ENCODE data around the gene MBTPS1. TPM values are rescaled to one million over a fixed set of nuclear protein-coding genes. Genes with fewer than 3 reads are reported as not detected.
A peak's percentile ranks its signal among the peaks of the same experiment; 100 is the strongest.

The MBTPS1 gene
- total and polyA plus RNA-seq, 3 experiments from 2014 or later: 38.3 to 64.7 (median 45.0) TPM

DNA sequence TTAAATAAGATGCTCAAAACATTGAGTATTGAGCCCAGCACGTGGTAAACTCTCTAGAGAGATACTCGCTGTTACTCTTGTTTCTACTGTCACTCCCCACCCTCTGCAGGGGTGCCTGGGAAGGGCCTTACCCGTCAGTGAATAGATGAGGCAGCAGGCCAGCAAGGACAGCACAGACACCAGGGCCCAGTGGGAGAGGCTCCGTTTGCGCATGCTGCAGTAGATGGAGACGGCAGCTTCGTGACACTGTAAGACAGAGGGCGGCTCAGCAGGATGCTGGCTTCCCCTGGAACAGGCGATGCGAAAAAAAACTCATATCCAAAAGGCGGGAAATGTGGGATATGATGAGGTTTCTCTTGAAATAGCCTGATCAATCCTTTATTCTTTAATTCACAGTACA, 94.1 kb downstream of the MBTPS1 start:
- no peaks in the 10 kb centered on the region for H3K36me3 ChIP-seq (ENCODE audit: insufficient read depth, low read length)
- H3K27me3 ChIP-seq (ENCODE audit: insufficient read depth, low read length, poor library complexity, severe bottlenecking): no peaks in the 10 kb centered on the region
- peaks cover 0 to 4% (median 0%) of the 10 kb centered on the region in 3 donors for H3K36me3 Mint-ChIP-seq
- H3K27ac ChIP-seq (ENCODE audit: low read depth, low read length): no peak overlapping the region
- CTCF ChIA-PET: no interaction called here
- no peak for DNase-seq
- no peak overlapping the region for H3K4me3 ChIP-seq (ENCODE audit: low read length)
- H3K9me3 ChIP-seq (ENCODE audit: low read length): no peaks in the 10 kb centered on the region
- no peaks in the 10 kb centered on the region for H3K4me1 ChIP-seq (ENCODE audit: insufficient read depth, low read length)
- peaks cover 9 to 16% (median 12%) of the 10 kb centered on the region in 5 donors for H3K9me3 Mint-ChIP-seq
- H3K4me3 Mint-ChIP-seq: no peak overlapping the region
- no peak overlapping the region for H3K27ac Mint-ChIP-seq
- POLR2A ChIA-PET: no interaction called here
- no peaks in the 10 kb centered on the region for H3K4me1 Mint-ChIP-seq
- peaks cover 10 to 34% of the 10 kb centered on the region in 2 donors for H3K27me3 Mint-ChIP-seq

DNA sequence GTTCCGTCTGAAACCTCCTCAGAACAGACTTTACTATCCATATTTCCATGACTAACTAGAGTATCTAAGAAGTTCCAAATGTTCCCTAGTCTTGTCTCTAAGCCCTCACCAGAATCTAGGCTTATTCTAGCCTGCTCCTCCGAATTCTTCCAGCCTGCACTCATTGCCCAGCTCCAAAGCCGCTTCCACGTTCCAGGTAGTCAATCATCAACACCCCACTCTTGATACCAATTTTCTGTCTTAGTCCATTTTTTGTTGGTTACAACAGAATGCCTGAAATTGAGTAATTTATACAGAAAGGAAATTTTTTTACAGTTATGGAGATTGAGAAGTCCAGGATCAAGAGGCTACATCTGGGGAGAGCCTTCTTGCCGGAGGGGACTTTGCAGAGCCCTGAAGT, 95.3 kb downstream of the MBTPS1 start:
- Histone ChIP-seq H3K4me3 (ENCODE audit: low read length) (no peak overlapping the region), H3K9me3 (ENCODE audit: low read length) (no peaks in the 10 kb centered on the region), H3K27ac (ENCODE audit: low read depth, low read length) (no peak overlapping the region), H3K36me3 (ENCODE audit: insufficient read depth, low read length) (no peaks in the 10 kb centered on the region), H3K27me3 (ENCODE audit: insufficient read depth, low read length, poor library complexity, severe bottlenecking) (no peaks in the 10 kb centered on the region), H3K4me1 (ENCODE audit: insufficient read depth, low read length) (no peaks in the 10 kb centered on the region)
- peaks cover 9 to 16% (median 12%) of the 10 kb centered on the region in 5 donors for H3K9me3 Mint-ChIP-seq
- H3K27me3 Mint-ChIP-seq: peaks cover 10 to 28% of the 10 kb centered on the region in 2 donors
- DNase-seq: no peak
- H3K27ac Mint-ChIP-seq: no peak overlapping the region
- no peak overlapping the region for H3K4me3 Mint-ChIP-seq
- ChIA-PET POLR2A (no interaction called here), CTCF (no interaction called here)
- peaks cover 0 to 4% (median 0%) of the 10 kb centered on the region in 3 donors for H3K36me3 Mint-ChIP-seq
- H3K4me1 Mint-ChIP-seq: no peaks in the 10 kb centered on the region

DNA sequence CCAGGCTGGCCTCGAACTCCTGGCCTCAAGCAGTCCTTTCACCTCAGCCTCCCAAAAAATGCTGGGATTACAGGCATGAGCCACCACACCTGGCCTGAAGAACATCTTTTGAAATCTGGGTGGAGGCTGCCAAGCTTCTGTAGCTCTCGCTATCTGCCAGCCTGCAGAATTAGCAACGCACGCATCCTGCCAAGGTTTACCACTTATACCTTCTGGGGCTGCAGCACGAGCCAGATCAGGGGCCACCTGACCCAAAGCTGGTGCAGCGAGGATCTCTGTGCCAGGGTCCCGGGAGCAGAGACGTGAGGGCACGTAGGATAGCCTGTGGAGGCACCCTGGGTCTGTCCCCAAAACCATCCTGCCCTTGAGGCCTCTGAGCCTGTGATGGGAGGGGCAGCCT, 96.4 kb downstream of the MBTPS1 start:
- no peak overlapping the region for H3K27ac Mint-ChIP-seq
- ChIA-PET CTCF (no interaction called here), POLR2A (no interaction called here)
- peaks cover 0 to 4% (median 0%) of the 10 kb centered on the region in 3 donors for H3K36me3 Mint-ChIP-seq
- Histone ChIP-seq H3K27ac (ENCODE audit: low read depth, low read length) (no peak overlapping the region), H3K4me3 (ENCODE audit: low read length) (no peak overlapping the region), H3K4me1 (ENCODE audit: insufficient read depth, low read length) (no peaks in the 10 kb centered on the region), H3K9me3 (ENCODE audit: low read length) (no peaks in the 10 kb centered on the region), H3K27me3 (ENCODE audit: insufficient read depth, low read length, poor library complexity, severe bottlenecking) (no peaks in the 10 kb centered on the region), H3K36me3 (ENCODE audit: insufficient read depth, low read length) (no peaks in the 10 kb centered on the region)
- no peak for DNase-seq
- H3K4me1 Mint-ChIP-seq: no peaks in the 10 kb centered on the region
- peaks cover 9 to 16% (median 12%) of the 10 kb centered on the region in 5 donors for H3K9me3 Mint-ChIP-seq
- H3K27me3 Mint-ChIP-seq: peaks cover 10 to 30% of the 10 kb centered on the region in 2 donors
- no peak overlapping the region for H3K4me3 Mint-ChIP-seq

DNA sequence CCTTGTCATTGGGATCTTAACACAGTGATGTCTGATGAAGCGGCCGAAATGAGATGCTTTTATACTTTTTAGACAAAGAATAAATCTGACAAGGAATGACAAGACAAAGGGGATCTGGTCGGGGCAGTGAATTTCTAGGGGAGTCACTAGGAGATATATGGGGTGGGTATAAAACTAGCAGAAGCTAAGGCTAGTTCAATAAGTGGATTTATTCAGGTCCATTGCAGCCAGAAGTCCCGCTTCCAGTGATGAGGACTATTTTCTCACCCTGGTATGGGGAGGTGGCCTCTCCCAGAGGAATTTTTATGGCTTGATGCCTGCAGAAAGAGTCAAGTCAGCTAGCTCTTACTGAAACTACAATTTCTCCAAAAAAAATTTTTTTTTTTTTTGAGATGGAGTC, 98.0 kb downstream of the MBTPS1 start:
- Histone ChIP-seq H3K36me3 (ENCODE audit: insufficient read depth, low read length) (no peaks in the 10 kb centered on the region), H3K27ac (ENCODE audit: low read depth, low read length) (no peak overlapping the region), H3K4me3 (ENCODE audit: low read length) (no peak overlapping the region), H3K4me1 (ENCODE audit: insufficient read depth, low read length) (no peaks in the 10 kb centered on the region), H3K9me3 (ENCODE audit: low read length) (no peaks in the 10 kb centered on the region), H3K27me3 (ENCODE audit: insufficient read depth, low read length, poor library complexity, severe bottlenecking) (no peaks in the 10 kb centered on the region)
- H3K27ac Mint-ChIP-seq: no peak overlapping the region
- POLR2A ChIA-PET: no interaction called here
- peaks cover 10 to 16% (median 14%) of the 10 kb centered on the region in 5 donors for H3K9me3 Mint-ChIP-seq
- DNase-seq: no peak
- H3K4me1 Mint-ChIP-seq: peaks cover 9 to 10% (median 9%) of the 10 kb centered on the region in 3 donors
- CTCF ChIA-PET: interaction anchor here (0.7 kb wide), 1 partner anchor 242 kb away, joined by 3 read pairs; no protein-coding TSS in a partner anchor
- H3K36me3 Mint-ChIP-seq: peaks cover 0 to 4% (median 0%) of the 10 kb centered on the region in 3 donors
- no peak overlapping the region for H3K4me3 Mint-ChIP-seq
- H3K27me3 Mint-ChIP-seq: peaks cover 10 to 30% of the 10 kb centered on the region in 2 donors

DNA sequence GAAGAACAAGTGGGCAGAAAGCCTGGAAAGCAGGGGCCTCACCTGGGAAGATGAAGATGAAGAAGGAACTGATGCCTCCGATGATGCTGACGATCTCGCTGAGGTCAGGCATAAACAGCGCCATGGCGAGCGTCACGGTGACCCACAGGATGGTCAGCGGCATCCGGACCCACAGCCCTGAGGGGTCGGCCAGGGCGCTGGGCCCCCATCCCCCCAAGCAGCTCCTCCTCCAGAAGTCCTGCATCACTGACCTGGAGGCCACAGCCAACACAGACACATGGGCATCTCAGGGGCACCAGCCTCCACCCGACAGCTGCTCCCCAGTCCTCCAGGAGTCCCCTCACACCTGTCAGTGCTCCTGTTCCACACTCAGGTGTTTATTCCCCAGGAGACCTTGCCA, 100.3 kb downstream of the MBTPS1 start:
- H3K27ac ChIP-seq (ENCODE audit: low read depth, low read length): no peak overlapping the region
- H3K27me3 ChIP-seq (ENCODE audit: insufficient read depth, low read length, poor library complexity, severe bottlenecking): no peaks in the 10 kb centered on the region
- H3K36me3 ChIP-seq (ENCODE audit: insufficient read depth, low read length): no peaks in the 10 kb centered on the region
- peaks cover 5 to 16% of the 10 kb centered on the region in 2 donors for H3K27me3 Mint-ChIP-seq
- DNase-seq: no peak
- H3K4me3 ChIP-seq (ENCODE audit: low read length): no peak overlapping the region
- H3K9me3 ChIP-seq (ENCODE audit: low read length): no peaks in the 10 kb centered on the region
- CTCF ChIA-PET: no interaction called here
- peaks cover 0 to 3% (median 0%) of the 10 kb centered on the region in 3 donors for H3K36me3 Mint-ChIP-seq
- H3K27ac Mint-ChIP-seq: no peak overlapping the region
- POLR2A ChIA-PET: no interaction called here
- no peaks in the 10 kb centered on the region for H3K4me1 ChIP-seq (ENCODE audit: insufficient read depth, low read length)
- H3K4me3 Mint-ChIP-seq: no peak overlapping the region
- peaks cover 5 to 10% (median 8%) of the 10 kb centered on the region in 5 donors for H3K9me3 Mint-ChIP-seq
- peaks cover 9 to 10% (median 9%) of the 10 kb centered on the region in 3 donors for H3K4me1 Mint-ChIP-seq

DNA sequence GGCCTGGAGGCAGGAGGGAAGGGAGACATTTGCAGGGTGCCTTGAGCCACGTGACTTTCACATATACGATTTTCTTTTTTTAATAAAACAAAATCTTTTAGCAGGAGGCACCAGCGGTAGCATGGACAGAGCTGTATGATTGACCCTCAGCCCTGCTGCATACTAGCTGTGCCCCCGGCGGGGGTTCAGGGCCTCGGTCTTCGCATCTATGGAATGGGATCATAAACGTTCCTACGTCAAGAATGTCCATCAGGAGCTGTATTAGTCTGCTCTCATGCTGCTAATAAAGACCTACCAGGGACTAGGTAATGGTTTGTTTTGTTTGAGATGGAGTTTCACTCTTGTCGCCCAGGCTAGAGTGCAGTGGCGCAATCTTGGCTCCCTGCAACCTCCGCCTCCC, 101.3 kb downstream of the MBTPS1 start:
- ChIA-PET CTCF (no interaction called here), POLR2A (no interaction called here)
- Histone ChIP-seq H3K27ac (ENCODE audit: low read depth, low read length) (no peak overlapping the region), H3K9me3 (ENCODE audit: low read length) (no peaks in the 10 kb centered on the region), H3K27me3 (ENCODE audit: insufficient read depth, low read length, poor library complexity, severe bottlenecking) (no peaks in the 10 kb centered on the region), H3K4me3 (ENCODE audit: low read length) (no peak overlapping the region), H3K36me3 (ENCODE audit: insufficient read depth, low read length) (no peaks in the 10 kb centered on the region), H3K4me1 (ENCODE audit: insufficient read depth, low read length) (no peaks in the 10 kb centered on the region)
- DNase-seq: no peak
- Mint-ChIP-seq H3K4me1 (peaks cover 9 to 10% (median 9%) of the 10 kb centered on the region in 3 donors), H3K4me3 (no peak overlapping the region), H3K9me3 (peaks cover 0 to 6% (median 4%) of the 10 kb centered on the region in 5 donors), H3K36me3 (no peaks in the 10 kb centered on the region), H3K27ac (no peak overlapping the region), H3K27me3 (peaks cover 3 to 14% of the 10 kb centered on the region in 2 donors)

DNA sequence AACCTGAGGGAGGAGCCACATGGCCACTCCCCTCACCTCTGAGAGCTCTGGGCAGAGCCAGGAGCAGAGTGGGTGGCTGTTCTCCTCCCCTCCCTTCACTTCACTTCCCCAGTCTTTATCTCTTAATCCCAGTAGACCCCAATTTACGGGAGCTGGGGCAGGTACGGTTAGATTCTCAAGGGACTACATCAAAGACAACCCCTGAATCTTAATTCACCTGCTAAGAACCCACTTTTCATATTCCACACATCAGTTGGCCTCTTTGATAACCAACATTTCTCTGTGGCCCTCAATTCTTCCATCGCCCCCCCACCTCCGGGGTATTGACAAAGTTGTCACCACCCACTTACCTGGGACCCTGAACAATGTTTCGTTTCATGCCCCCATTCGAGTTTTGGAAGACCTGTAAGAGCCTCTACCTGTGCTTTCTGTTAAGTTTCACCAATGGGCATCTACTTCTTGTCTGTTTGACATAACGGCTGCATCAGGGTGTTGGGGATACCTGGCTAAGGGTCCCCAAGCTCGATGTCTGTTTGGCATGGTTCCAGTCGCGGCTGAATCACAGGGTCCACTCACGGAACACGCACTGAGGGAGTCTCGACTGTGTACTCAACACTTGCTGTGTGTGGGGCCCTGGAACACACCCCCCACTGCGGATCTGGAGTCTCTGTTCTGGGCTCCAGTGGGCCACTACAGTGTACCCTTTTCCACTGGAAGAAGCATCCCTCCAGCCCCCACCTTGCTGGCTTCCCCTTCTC, 102.0 kb downstream of the MBTPS1 start:
- H3K9me3 ChIP-seq (ENCODE audit: low read length): no peaks in the 10 kb centered on the region
- CTCF ChIA-PET: no interaction called here
- H3K4me3 ChIP-seq (ENCODE audit: low read length): no peak overlapping the region
- Mint-ChIP-seq H3K4me1 (peaks cover 9 to 10% (median 9%) of the 10 kb centered on the region in 3 donors), H3K27me3 (peaks cover 3 to 13% of the 10 kb centered on the region in 2 donors), H3K9me3 (peaks cover 0 to 6% (median 4%) of the 10 kb centered on the region in 5 donors), H3K27ac (peak overlapping the region in 1 of 8 donors; percentile 71), H3K36me3 (no peaks in the 10 kb centered on the region), H3K4me3 (peak overlapping the region in 1 of 7 donors; percentile 63)
- no peaks in the 10 kb centered on the region for H3K4me1 ChIP-seq (ENCODE audit: insufficient read depth, low read length)
- H3K36me3 ChIP-seq (ENCODE audit: insufficient read depth, low read length): no peaks in the 10 kb centered on the region
- H3K27me3 ChIP-seq (ENCODE audit: insufficient read depth, low read length, poor library complexity, severe bottlenecking): no peaks in the 10 kb centered on the region
- H3K27ac ChIP-seq (ENCODE audit: low read depth, low read length): no peak overlapping the region
- DNase-seq: no peak
- POLR2A ChIA-PET: no interaction called here

DNA sequence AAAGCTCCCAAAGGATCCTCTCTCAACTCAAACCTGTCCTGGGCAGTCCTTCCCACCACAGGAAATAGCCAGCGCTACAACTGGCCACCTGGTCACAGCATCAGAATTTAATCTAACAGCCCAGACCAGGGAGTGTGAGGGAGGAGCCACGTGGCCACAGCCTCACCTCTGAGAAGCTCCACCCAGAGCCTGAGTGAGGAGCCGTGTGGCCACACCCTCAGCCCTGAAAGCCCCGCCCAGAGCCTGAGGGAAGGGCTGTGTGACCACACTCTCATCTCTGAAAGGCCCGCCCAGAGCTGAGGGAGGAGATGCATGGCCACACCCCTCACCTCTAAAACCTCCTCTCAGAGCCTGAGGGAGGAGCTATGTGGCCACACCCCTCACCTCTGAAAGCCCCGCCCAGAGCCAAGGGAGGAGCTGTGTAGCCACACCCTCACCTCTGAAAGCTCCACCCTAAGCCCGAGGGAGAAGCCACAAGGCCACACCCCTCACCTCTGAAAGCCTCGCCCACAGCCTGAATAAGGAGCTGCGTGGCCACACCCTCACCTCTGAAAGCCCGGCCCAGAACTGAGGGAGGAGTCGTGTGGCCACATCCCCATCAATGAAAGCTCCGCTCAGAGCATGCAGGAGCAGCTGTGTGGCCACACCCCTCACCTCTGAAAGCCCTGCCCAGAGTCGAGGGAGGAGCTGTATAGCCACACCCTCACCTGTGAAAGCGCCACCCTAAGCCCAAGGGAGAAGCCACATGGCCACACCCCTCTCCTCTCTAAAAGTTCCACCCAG, 102.8 kb downstream of the MBTPS1 start:
- no peaks in the 10 kb centered on the region for H3K36me3 Mint-ChIP-seq
- Histone ChIP-seq H3K9me3 (ENCODE audit: low read length) (no peaks in the 10 kb centered on the region), H3K4me1 (ENCODE audit: insufficient read depth, low read length) (no peaks in the 10 kb centered on the region), H3K27me3 (ENCODE audit: insufficient read depth, low read length, poor library complexity, severe bottlenecking) (no peaks in the 10 kb centered on the region), H3K27ac (ENCODE audit: low read depth, low read length) (no peak overlapping the region), H3K4me3 (ENCODE audit: low read length) (no peak overlapping the region), H3K36me3 (ENCODE audit: insufficient read depth, low read length) (no peaks in the 10 kb centered on the region)
- no peak overlapping the region for H3K27ac Mint-ChIP-seq
- peaks cover 3 to 13% of the 10 kb centered on the region in 2 donors for H3K27me3 Mint-ChIP-seq
- peak in 3 of 5 donors; percentile 4 to 36 (median 29) for DNase-seq
- ChIA-PET POLR2A (no interaction called here), CTCF (no interaction called here)
- H3K4me1 Mint-ChIP-seq: peaks cover 9 to 10% (median 9%) of the 10 kb centered on the region in 3 donors
- H3K4me3 Mint-ChIP-seq: no peak overlapping the region
- peaks cover 0 to 4% (median 0%) of the 10 kb centered on the region in 5 donors for H3K9me3 Mint-ChIP-seq

Measured in CD8-positive, alpha-beta memory T cell (primary cell).